Motor neuron (in vitro differentiated cells): ENCODE data around the gene ANKRD26. TPM values are rescaled to one million over a fixed set of nuclear protein-coding genes. Genes with fewer than 3 reads are reported as not detected.
"Not testable (repeated sequence)": the region's sequence is repeated elsewhere in the genome, so short reads cannot be mapped to it uniquely, and the experiment has no call there.

ENCODE experiments used
- ATAC-seq, 8 experiments: fragments of 200-7000 bp; cut with Tn5 transposase; replicated peaks in 6 of 8; 2 replicates each; pipeline ENCODE4 v1.8.0; 2021; ENCODE audit warnings: mild to moderate bottlenecking in 8 of 8, moderate library complexity in 8 of 8
- H3K27ac ChIP-seq, 2 donors: fragments of 250-450 bp; sonication (Bioruptor Pico); 2 replicates each; pipeline ENCODE4 v1.9.0; 2021; ENCODE audit warnings: antibody characterized with exemption in 2 of 2, mild to moderate bottlenecking in 2 of 2, moderate library complexity in 1 of 2
- H3K4me1 ChIP-seq, 2 donors: fragments of 250-450 bp; sonication (Bioruptor Pico); replicated peaks in 1 of 2; 2 replicates each; pipeline ENCODE4 v1.6.1; 2021; ENCODE audit warnings: antibody characterized with exemption in 2 of 2, mild to moderate bottlenecking in 2 of 2, moderate library complexity in 1 of 2
- H3K4me3 ChIP-seq, 5 donors: fragments of 250-450 bp; sonication (Bioruptor Pico); 2 replicates each; pipeline ENCODE4 v1.9.0; 2021; ENCODE audit warnings: antibody characterized with exemption in 5 of 5, mild to moderate bottlenecking in 5 of 5, moderate library complexity in 4 of 5
- WGBS, 10 experiments: fragments of 450-650 bp; shearing (Covaris generic); methylation state at CpG; one replicate each; pipeline ENCODE4 v1.0.0; 2022; 5-methylcytosine and 5-hydroxymethylcytosine counted together
- in situ Hi-C, 9 experiments: fragments of 400-800 bp; cut with MboI; loops; one replicate each; pipeline ENCODE4 v1.15.0; 2021; ENCODE audit warnings: low sequenced_read_pairs in 9 of 9, low pct_unique_long_range_greater_than_20kb in 2 of 9; ENCODE audit not compliant: unreplicated experiment in 9 of 9
- total RNA-seq, 8 experiments: library from RNA; unstranded; fragments of 300-600 nt; gene quantifications; 2 replicates each; pipeline versions ENCODE4 v1.2.3 to v1.2.4, GENCODE V29; 2022

The ANKRD26 gene
- total RNA-seq, 8 experiments from 2014 or later: 9.0 to 30.8 (median 12.2) TPM

- ATAC-seq: no peak
- H3K4me1 ChIP-seq: no peaks in the 10 kb centered on the region
- in situ Hi-C loops: no loop called here
- no peak overlapping the region for H3K4me3 ChIP-seq
- no peak overlapping the region for H3K27ac ChIP-seq
- WGBS, 10 experiments: 86 to 100% (median 100%) methylated on average over 1 to 2 of the region's 2 CpGs; no CpG with 5 or more reads in 2 of the 10 experiments
Measured at GRCh38 chr10:27068217-27068891, 31.9 kb downstream of the ANKRD26 start.

- Histone ChIP-seq H3K4me3 (no peak overlapping the region), H3K27ac (no peak overlapping the region), H3K4me1 (no peaks in the 10 kb centered on the region)
- in situ Hi-C loops: no loop called here
- no peak for ATAC-seq
- 88 to 100% (median 100%) methylated on average over 1 to 2 of the region's 2 CpGs; no CpG with 5 or more reads in 1 of the 10 experiments for WGBS, 10 experiments
Measured at GRCh38 chr10:27065084-27065483, 35.2 kb downstream of the ANKRD26 start.

- Histone ChIP-seq H3K4me3 (no peak overlapping the region), H3K27ac (no peak overlapping the region), H3K4me1 (no peaks in the 10 kb centered on the region)
- ATAC-seq: no peak
- in situ Hi-C loops: no loop called here
Measured at GRCh38 chr10:27052656-27053055, 47.6 kb downstream of the ANKRD26 start.

GRCh38 chr10:27045247-27045646 lies 55.0 kb downstream of the ANKRD26 start:
- WGBS, 10 experiments: 100% methylated on average over 1 to 4 of the region's 4 CpGs; no CpG with 5 or more reads in 5 of the 10 experiments
- H3K4me3 ChIP-seq, H3K27ac ChIP-seq, in situ Hi-C loops, H3K4me1 ChIP-seq, ATAC-seq: not testable (repeated sequence)

- no peak overlapping the region for H3K27ac ChIP-seq
- 83 to 100% (median 94%) methylated on average over 1 to 2 of the region's 2 CpGs; no CpG with 5 or more reads in 1 of the 10 experiments for WGBS, 10 experiments
- H3K4me3 ChIP-seq: no peak overlapping the region
- in situ Hi-C loops: no loop called here
- H3K4me1 ChIP-seq: no peaks in the 10 kb centered on the region
- ATAC-seq: no peak
Measured at GRCh38 chr10:27041196-27041595, 59.1 kb downstream of the ANKRD26 start.

GRCh38 chr10:27038168-27038567 lies 62.1 kb downstream of the ANKRD26 start:
- no peak for ATAC-seq
- in situ Hi-C loops: no loop called here
- 90 to 100% (median 98%) methylated on average over 2 to 5 of the region's 5 CpGs; no CpG with 5 or more reads in 4 of the 10 experiments for WGBS, 10 experiments
- H3K27ac ChIP-seq: no peak overlapping the region
- H3K4me1 ChIP-seq: no peaks in the 10 kb centered on the region
- no peak overlapping the region for H3K4me3 ChIP-seq

GRCh38 chr10:27035163-27035562 lies 65.1 kb downstream of the ANKRD26 start:
- Histone ChIP-seq H3K4me1 (no peaks in the 10 kb centered on the region), H3K4me3 (no peak overlapping the region), H3K27ac (no peak overlapping the region)
- in situ Hi-C loops: no loop called here
- ATAC-seq: no peak
- WGBS, 10 experiments: 51 to 100% (median 88%) methylated on average over 1 to 5 of the region's 5 CpGs

- 94 to 100% (median 100%) methylated on average over 1 to 2 of the region's 2 CpGs; no CpG with 5 or more reads in 5 of the 10 experiments for WGBS, 10 experiments
- in situ Hi-C loops: no loop called here
- ATAC-seq: peak in 2 of 8 experiments; percentile 28 to 41
- Histone ChIP-seq H3K4me1 (no peaks in the 10 kb centered on the region), H3K4me3 (no peak overlapping the region), H3K27ac (no peak overlapping the region)
Measured at GRCh38 chr10:27030060-27030459, 70.2 kb downstream of the ANKRD26 start.

GRCh38 chr10:27022048-27022447 lies 78.2 kb downstream of the ANKRD26 start:
- 42 to 100% (median 86%) methylated on average over 1 to 2 of the region's 2 CpGs; no CpG with 5 or more reads in 1 of the 10 experiments for WGBS, 10 experiments
- H3K27ac ChIP-seq: no peak overlapping the region
- H3K4me1 ChIP-seq: no peaks in the 10 kb centered on the region
- H3K4me3 ChIP-seq: no peak overlapping the region
- no peak for ATAC-seq
- in situ Hi-C loops: no loop called here

GRCh38 chr10:27020243-27020642 lies 80.1 kb downstream of the ANKRD26 start:
- 62 to 97% (median 82%) methylated on average over 4 to 5 of the region's 5 CpGs; no CpG with 5 or more reads in 3 of the 10 experiments for WGBS, 10 experiments
- peak in 1 of 8 experiments; percentile 74 for ATAC-seq

GRCh38 chr10:27019827-27020226 lies 80.5 kb downstream of the ANKRD26 start:
- no peaks in the 10 kb centered on the region for H3K4me1 ChIP-seq
- H3K27ac ChIP-seq: no peak overlapping the region
- H3K4me3 ChIP-seq: no peak overlapping the region
- WGBS, 10 experiments: 38 to 95% (median 81%) methylated on average over 1 to 4 of the region's 4 CpGs; no CpG with 5 or more reads in 2 of the 10 experiments
- in situ Hi-C loops: no loop called here
- peak in 1 of 8 experiments; percentile 50 for ATAC-seq

More at GRCh38 chr10:27020243-27020642, 80.1 kb downstream of the ANKRD26 start:
- H3K27ac ChIP-seq: no peak overlapping the region
- in situ Hi-C loops: no loop called here
- H3K4me1 ChIP-seq: no peaks in the 10 kb centered on the region
- no peak overlapping the region for H3K4me3 ChIP-seq

GRCh38 chr10:26997610-26998009 lies 102.7 kb downstream of the ANKRD26 start:
- WGBS, 10 experiments: 60 to 100% (median 100%) methylated on average over 1 to 8 of the region's 9 CpGs; no CpG with 5 or more reads in 1 of the 10 experiments
- H3K27ac ChIP-seq: no peak overlapping the region
- in situ Hi-C loops: no loop called here
- H3K4me3 ChIP-seq: no peak overlapping the region
- H3K4me1 ChIP-seq: no peaks in the 10 kb centered on the region
- no peak for ATAC-seq

GRCh38 chr10:26994743-26995142 lies 105.6 kb downstream of the ANKRD26 start:
- Histone ChIP-seq H3K4me1 (no peaks in the 10 kb centered on the region), H3K27ac (no peak overlapping the region), H3K4me3 (no peak overlapping the region)
- 33 to 100% (median 97%) methylated on average over 1 to 3 of the region's 3 CpGs; no CpG with 5 or more reads in 1 of the 10 experiments for WGBS, 10 experiments
- in situ Hi-C loops: no loop called here
- no peak for ATAC-seq

GRCh38 chr10:26987851-26988250 lies 112.4 kb downstream of the ANKRD26 start:
- no peak for ATAC-seq
- WGBS, 10 experiments: 20 to 100% (median 83%) methylated on average over 1 of the region's 1 CpG; no CpG with 5 or more reads in 3 of the 10 experiments
- Histone ChIP-seq H3K4me3 (no peak overlapping the region), H3K4me1 (no peaks in the 10 kb centered on the region), H3K27ac (no peak overlapping the region)
- in situ Hi-C loops: no loop called here
